CD14-positive monocyte (primary cell): ENCODE data around the gene VSTM2L. TPM values are rescaled to one million over a fixed set of nuclear protein-coding genes. Genes with fewer than 3 reads are reported as not detected.

Experiments
- DNase-seq, 3 donors: peaks; one replicate each; pipeline ENCODE4 v3.0.0-alpha.2; 2011 to 2022
- H2AFZ ChIP-seq: 2 replicates; pipeline ENCODE4 v1.6.0; 2012; ENCODE audit warnings: mild to moderate bottlenecking, low read depth, low read length, inconsistent platforms; ENCODE audit not compliant: insufficient read depth, poor library complexity, severe bottlenecking
- H3K27ac ChIP-seq, 2 donors: 1 replicate in 1 of 2; 2 replicates in 1 of 2; pipeline ENCODE4 v1.5.1; 2012 to 2013; ENCODE audit warnings: low read length in 2 of 2, control low read depth in 1 of 2, inconsistent platforms in 1 of 2, low read depth in 1 of 2, mild to moderate bottlenecking in 1 of 2
- H3K27me3 ChIP-seq, 2 donors: one replicate each; pipeline versions ENCODE4 v1.6.0 to v1.6.1; 2011 to 2013; ENCODE audit warnings: low read length in 2 of 2; ENCODE audit not compliant: control insufficient read depth in 2 of 2, insufficient read depth in 2 of 2
- H3K36me3 ChIP-seq, 2 donors: replicated peaks in 1 of 2; 1 replicate in 1 of 2; 2 replicates in 1 of 2; pipeline versions ENCODE4 v1.5.1 to v1.6.1; 2012 to 2013; ENCODE audit warnings: low read length in 2 of 2, control low read depth in 1 of 2, inconsistent platforms in 1 of 2, mild to moderate bottlenecking in 1 of 2; ENCODE audit not compliant: insufficient read depth in 2 of 2, control insufficient read depth in 1 of 2
- H3K4me1 ChIP-seq, 2 donors: 1 replicate in 1 of 2; 2 replicates in 1 of 2; pipeline versions ENCODE4 v1.5.1 to v1.6.1; 2012 to 2013; ENCODE audit warnings: low read length in 2 of 2, control low read depth in 1 of 2, inconsistent platforms in 1 of 2, mild to moderate bottlenecking in 1 of 2, moderate library complexity in 1 of 2; ENCODE audit not compliant: insufficient read depth in 2 of 2, control insufficient read depth in 1 of 2
- H3K4me2 ChIP-seq: replicated peaks from 2 replicates; pipeline ENCODE3; 2012; ENCODE audit warnings: low read length, moderate library complexity, mild to moderate bottlenecking; ENCODE audit not compliant: poor library complexity, severe bottlenecking; ENCODE audit errors: extremely low read depth
- H3K4me3 ChIP-seq, 3 experiments: fragments of 200-600 bp in 1 of 3; sonication (generic) in 1 of 3; replicated peaks in 1 of 3; 1 replicate in 2 of 3; 2 replicates in 1 of 3; pipeline ENCODE4 v1.5.1; 2011 to 2013; ENCODE audit warnings: low read length in 3 of 3, mild to moderate bottlenecking in 3 of 3, control low read depth in 2 of 3, low read depth in 2 of 3, inconsistent platforms in 1 of 3, moderate library complexity in 1 of 3
- H3K79me2 ChIP-seq: 2 replicates; pipeline ENCODE4 v1.6.0; 2012; ENCODE audit warnings: mild to moderate bottlenecking, control low read depth, inconsistent platforms, low read length, moderate library complexity; ENCODE audit not compliant: insufficient read depth
- H3K9ac ChIP-seq: 2 replicates; pipeline ENCODE4 v1.6.0; 2017; ENCODE audit warnings: low read length, mild to moderate bottlenecking; ENCODE audit not compliant: insufficient read depth, poor library complexity, severe bottlenecking
- H3K9me3 ChIP-seq, 2 donors: replicated peaks in 1 of 2; 1 replicate in 1 of 2; 2 replicates in 1 of 2; pipeline versions ENCODE4 v1.5.1 to v1.6.1; 2012 to 2013; ENCODE audit warnings: low read length in 2 of 2, control low read depth in 1 of 2; ENCODE audit not compliant: control insufficient read depth in 1 of 2, insufficient read depth in 1 of 2
- H4K20me1 ChIP-seq: 2 replicates; pipeline ENCODE4 v1.6.0; 2012; ENCODE audit warnings: mild to moderate bottlenecking, low read length, control low read depth, moderate library complexity; ENCODE audit not compliant: insufficient read depth
- H3K27ac Mint-ChIP-seq, 7 donors: one replicate each; pipeline ENCODE4 v1.8.0; 2020; ENCODE audit warnings: mild to moderate bottlenecking in 7 of 7, mixed read lengths in 7 of 7, moderate library complexity in 6 of 7, inconsistent platforms in 2 of 7
- H3K27me3 Mint-ChIP-seq, 3 donors: one replicate each; pipeline ENCODE4 v1.8.0; 2021 to 2022; ENCODE audit warnings: low read depth in 3 of 3, mild to moderate bottlenecking in 3 of 3, mixed read lengths in 3 of 3, moderate library complexity in 3 of 3, inconsistent platforms in 1 of 3
- H3K36me3 Mint-ChIP-seq, 2 donors: one replicate each; pipeline ENCODE4 v1.8.0; 2020; ENCODE audit warnings: mixed read lengths in 2 of 2, inconsistent platforms in 1 of 2, mild to moderate bottlenecking in 1 of 2
- H3K4me1 Mint-ChIP-seq: one replicate; pipeline ENCODE4 v1.8.0; 2020; ENCODE audit warnings: mild to moderate bottlenecking, mixed read lengths
- H3K4me3 Mint-ChIP-seq, 2 donors: one replicate each; pipeline ENCODE4 v1.8.0; 2020; ENCODE audit warnings: mild to moderate bottlenecking in 2 of 2, mixed read lengths in 2 of 2, moderate library complexity in 1 of 2
- H3K9me3 Mint-ChIP-seq, 7 donors: one replicate each; pipeline ENCODE4 v1.8.0; 2020 to 2022; ENCODE audit warnings: mixed read lengths in 7 of 7, mild to moderate bottlenecking in 6 of 7, moderate library complexity in 6 of 7, inconsistent platforms in 2 of 7
- WGBS: methylation state at CpG from one replicate; pipeline ENCODE4 v1.1.5; 2013; ENCODE audit warnings: missing lambda C conversion rate; ENCODE audit not compliant: insufficient coverage; 5-methylcytosine and 5-hydroxymethylcytosine counted together
- intact Hi-C, 2 donors: fragments of 100-400 bp; cut with micrococcal nuclease; formaldehyde crosslinking; loops; one replicate each; pipeline versions ENCODE4 v1.15.0 to v1.15.1; 2023
- polyA plus RNA-seq, 3 donors: library from polyadenylated mRNA; depleted of rRNA in 1 of 3; unstranded in 2 of 3; stranded (reverse) in 1 of 3; fragments of 300-500 nt in 2 of 3; fragments of >200 nt in 1 of 3; fragmentation: Illumina TruSeq in 2 of 3; gene quantifications; 1 replicate in 2 of 3; 2 replicates in 1 of 3; pipeline ENCODE4 v1.2.3, GENCODE V29; 2012 to 2021
- TF ChIP-seq, protein P1 (sequence below): fragments of 200-600 bp; IDR thresholded peaks from one replicate; pipeline ENCODE4 v1.8.0; 2022; ENCODE audit warnings: antibody characterized with exemption, mild to moderate bottlenecking

VSTM2L gene
- polyA plus RNA-seq, 3 donors = not detected

DNA sequence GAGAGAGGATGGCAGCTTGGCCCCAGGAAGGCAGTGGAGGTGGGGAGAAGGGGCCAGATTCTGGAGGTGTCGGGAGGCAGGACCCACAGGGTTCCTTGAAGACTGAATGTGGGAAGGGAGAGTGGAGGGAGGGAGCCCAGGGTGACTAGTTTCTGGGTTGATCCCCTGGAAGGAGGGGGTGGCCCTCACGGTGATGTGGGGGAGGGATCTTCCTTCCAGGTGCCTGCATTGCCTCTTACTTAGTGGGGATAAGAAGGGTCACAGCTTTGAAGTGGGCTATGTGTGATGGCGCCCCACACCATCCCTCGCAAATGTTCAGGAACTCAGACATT is 26.7 kb downstream of the VSTM2L start:
- Histone ChIP-seq H2AFZ (no peak overlapping the region), H3K36me3 (no peaks in the 10 kb centered on the region), H4K20me1 (no peaks in the 10 kb centered on the region), H3K79me2 (no peaks in the 10 kb centered on the region), H3K4me3 (no peak overlapping the region), H3K27me3 (no peaks in the 10 kb centered on the region), H3K27ac (no peak overlapping the region), H3K9ac (no peak overlapping the region), H3K4me2 (no peak overlapping the region), H3K9me3 (no peaks in the 10 kb centered on the region), H3K4me1 (no peaks in the 10 kb centered on the region)
- TF ChIP-seq, protein P1, sequence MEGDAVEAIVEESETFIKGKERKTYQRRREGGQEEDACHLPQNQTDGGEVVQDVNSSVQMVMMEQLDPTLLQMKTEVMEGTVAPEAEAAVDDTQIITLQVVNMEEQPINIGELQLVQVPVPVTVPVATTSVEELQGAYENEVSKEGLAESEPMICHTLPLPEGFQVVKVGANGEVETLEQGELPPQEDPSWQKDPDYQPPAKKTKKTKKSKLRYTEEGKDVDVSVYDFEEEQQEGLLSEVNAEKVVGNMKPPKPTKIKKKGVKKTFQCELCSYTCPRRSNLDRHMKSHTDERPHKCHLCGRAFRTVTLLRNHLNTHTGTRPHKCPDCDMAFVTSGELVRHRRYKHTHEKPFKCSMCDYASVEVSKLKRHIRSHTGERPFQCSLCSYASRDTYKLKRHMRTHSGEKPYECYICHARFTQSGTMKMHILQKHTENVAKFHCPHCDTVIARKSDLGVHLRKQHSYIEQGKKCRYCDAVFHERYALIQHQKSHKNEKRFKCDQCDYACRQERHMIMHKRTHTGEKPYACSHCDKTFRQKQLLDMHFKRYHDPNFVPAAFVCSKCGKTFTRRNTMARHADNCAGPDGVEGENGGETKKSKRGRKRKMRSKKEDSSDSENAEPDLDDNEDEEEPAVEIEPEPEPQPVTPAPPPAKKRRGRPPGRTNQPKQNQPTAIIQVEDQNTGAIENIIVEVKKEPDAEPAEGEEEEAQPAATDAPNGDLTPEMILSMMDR = no peak
- H3K4me1 Mint-ChIP-seq = no peaks in the 10 kb centered on the region
- 42% methylated on average over 2 of the region's 4 CpGs for WGBS
- peaks cover 12 to 17% (median 15%) of the 10 kb centered on the region in 3 donors for H3K27me3 Mint-ChIP-seq
- DNase-seq = no peak
- H3K36me3 Mint-ChIP-seq = no peaks in the 10 kb centered on the region
- H3K27ac Mint-ChIP-seq = no peak overlapping the region
- peaks cover 0 to 2% (median 0%) of the 10 kb centered on the region in 7 donors for H3K9me3 Mint-ChIP-seq
- intact Hi-C loops = no loop called here
- H3K4me3 Mint-ChIP-seq = no peak overlapping the region

DNA sequence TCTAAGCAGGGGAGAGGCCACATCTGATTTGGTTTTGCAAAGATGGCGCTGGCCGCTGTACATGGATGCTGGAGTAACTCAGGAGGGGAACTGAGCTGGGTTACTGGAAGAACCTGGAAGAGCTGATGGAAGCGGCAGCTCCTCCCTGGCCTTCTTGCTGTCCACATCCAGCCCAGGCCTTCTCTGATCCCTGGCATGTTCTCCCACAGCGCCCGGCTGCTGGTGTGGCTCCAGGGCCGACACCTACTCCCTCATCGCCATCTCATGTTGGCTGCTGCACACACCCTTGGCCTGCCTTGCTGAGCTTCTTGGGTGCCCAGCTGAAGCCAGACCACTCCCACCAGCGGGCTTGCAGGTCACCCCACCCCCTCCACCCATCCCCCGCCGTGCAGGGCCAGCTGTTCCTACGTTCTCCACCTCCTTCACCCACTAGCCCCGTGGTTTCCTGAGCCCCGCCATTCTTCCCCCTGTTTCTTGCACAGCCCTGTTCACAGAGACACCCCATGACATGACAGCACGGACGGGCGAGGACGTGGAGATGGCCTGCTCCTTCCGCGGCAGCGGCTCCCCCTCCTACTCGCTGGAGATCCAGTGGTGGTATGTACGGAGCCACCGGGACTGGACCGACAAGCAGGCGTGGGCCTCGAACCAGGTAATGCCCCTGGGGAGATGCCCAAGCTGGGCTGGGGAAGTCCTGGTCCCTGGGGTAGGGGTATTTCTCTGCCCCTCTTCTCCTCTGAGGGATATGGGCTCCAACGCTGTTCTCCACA is 28.4 kb downstream of the VSTM2L start:
- intact Hi-C loops = no loop called here
- 73% methylated on average over 20 of the region's 27 CpGs for whole genome bisulfite sequencing
- no peaks in the 10 kb centered on the region for H3K36me3 ChIP-seq
- no peaks in the 10 kb centered on the region for H4K20me1 ChIP-seq
- no peaks in the 10 kb centered on the region for H3K9me3 ChIP-seq
- no peak overlapping the region for H2AFZ ChIP-seq
- Mint-ChIP-seq H3K27ac (no peak overlapping the region), H3K36me3 (no peaks in the 10 kb centered on the region), H3K27me3 (peaks cover 10 to 17% (median 15%) of the 10 kb centered on the region in 3 donors), H3K4me1 (no peaks in the 10 kb centered on the region), H3K9me3 (peaks cover 0 to 2% (median 0%) of the 10 kb centered on the region in 7 donors), H3K4me3 (no peak overlapping the region)
- H3K27me3 ChIP-seq = no peaks in the 10 kb centered on the region
- H3K4me3 ChIP-seq = no peak overlapping the region
- no peak overlapping the region for H3K9ac ChIP-seq
- no peaks in the 10 kb centered on the region for H3K4me1 ChIP-seq
- no peak overlapping the region for H3K4me2 ChIP-seq
- H3K79me2 ChIP-seq = no peaks in the 10 kb centered on the region
- H3K27ac ChIP-seq = no peak overlapping the region
- TF ChIP-seq, protein P1 = no peak
- no peak for DNase-seq
